NCI-H1694 (cell line): ENCODE measurements around the gene NCK1.
"Not testable (repeated sequence)": the region's sequence is repeated elsewhere in the genome, so short reads cannot be mapped to it uniquely, and the experiment has no call there.

Experiments
- DNase-seq: peaks from one replicate; lab custom pipeline; 2025; lab: John Stamatoyannopoulos, UW

Gene NCK1

DNA sequence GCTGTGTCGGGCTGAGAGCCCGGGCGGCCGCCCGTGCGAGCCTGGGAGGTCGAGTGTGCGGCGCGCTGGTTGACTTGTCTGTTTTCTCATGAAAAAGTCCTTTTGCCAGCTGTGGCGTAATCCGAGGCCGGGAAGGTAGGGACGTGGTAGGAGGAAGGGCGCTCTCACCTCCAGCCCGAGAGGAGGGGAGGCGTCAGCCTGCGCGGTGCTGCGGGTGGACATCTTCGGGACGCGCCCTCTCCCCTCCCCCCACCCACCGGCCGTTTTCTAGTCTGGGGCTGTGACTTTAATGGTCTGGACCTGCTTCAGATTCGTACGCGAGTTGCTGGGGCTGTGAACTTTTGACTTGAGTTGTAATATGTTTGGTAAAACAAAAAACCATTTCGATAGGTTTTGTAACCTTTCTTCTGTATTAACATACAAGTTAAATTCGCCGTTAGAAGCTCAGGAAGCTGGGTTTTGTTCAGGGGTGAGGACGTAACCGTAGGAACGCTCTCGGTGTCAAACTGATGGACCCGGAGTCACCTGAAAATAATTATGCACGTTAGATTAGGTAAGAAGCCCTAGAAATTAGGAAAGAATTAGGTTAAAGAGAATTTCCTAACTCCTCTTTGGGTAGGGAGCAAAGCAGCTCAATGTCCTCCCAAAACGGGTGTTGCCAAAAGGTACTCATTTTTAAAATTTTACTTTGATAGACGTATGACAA is 762 bp downstream of the NCK1 start:
- peak; percentile 27 for DNase-seq

DNA sequence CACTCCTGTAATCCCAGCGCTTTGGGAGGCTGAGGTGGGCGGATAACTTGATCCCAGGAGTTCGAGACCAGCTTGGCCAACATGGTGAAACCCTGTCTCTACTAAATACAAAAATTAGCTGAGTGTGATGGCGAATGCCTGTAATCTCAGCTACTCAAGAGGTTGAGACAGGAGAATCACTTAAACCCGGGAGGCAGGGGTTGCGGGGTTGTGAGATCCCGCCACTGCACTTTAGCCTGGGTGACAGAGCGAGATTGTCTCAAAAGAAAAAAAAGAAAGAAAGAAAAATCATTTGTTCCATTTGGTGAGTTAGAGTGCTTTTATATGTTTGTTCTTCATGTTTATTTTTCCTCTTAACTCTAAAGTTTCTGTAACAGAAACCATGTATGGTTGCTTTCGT is 7.3 kb downstream of the NCK1 start:
- DNase-seq = no peak

DNA sequence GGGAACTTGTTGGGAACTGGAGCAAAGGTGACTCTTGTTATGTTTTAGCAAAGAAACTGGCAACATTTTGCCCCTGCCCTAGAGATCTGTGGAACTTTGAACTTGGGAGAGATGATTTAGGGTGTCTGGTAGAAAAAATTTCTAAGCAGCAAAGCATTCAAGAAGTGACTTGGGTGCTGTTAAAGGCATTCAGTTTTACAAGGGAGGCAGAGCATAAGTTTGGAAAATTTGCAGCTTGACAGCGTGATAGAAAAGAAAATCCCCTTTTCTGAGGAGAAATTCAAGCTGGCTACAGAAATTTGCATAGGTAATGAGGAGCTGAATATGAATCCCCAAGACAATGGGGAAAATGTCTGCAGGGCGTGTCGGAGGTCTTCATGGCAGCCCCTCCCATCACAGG is 10.2 kb downstream of the NCK1 start:
- not testable (repeated sequence) for DNase-seq

DNA sequence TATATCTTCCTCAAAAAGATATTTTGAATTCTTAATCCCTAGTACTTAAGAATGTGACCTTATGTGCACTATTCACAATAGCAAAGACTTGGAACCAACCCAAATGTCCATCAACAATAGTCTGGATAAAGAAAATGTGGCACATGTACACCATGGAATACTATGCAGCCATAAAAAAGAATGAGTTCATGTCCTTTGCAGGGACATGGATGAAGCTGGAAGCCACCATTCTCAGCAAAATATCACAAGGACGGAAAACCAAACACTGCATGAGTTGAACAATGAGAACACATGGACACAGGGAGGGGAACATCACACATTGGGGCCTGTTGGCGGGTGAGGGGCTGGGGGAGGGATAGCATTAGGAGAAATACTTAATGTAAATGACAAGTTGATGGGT is 17.5 kb downstream of the NCK1 start:
- DNase-seq = not testable (repeated sequence)

GRCh38 chr3:136882571-136882970 is 20.6 kb downstream of the NCK1 start:
- DNase-seq = no peak

DNA sequence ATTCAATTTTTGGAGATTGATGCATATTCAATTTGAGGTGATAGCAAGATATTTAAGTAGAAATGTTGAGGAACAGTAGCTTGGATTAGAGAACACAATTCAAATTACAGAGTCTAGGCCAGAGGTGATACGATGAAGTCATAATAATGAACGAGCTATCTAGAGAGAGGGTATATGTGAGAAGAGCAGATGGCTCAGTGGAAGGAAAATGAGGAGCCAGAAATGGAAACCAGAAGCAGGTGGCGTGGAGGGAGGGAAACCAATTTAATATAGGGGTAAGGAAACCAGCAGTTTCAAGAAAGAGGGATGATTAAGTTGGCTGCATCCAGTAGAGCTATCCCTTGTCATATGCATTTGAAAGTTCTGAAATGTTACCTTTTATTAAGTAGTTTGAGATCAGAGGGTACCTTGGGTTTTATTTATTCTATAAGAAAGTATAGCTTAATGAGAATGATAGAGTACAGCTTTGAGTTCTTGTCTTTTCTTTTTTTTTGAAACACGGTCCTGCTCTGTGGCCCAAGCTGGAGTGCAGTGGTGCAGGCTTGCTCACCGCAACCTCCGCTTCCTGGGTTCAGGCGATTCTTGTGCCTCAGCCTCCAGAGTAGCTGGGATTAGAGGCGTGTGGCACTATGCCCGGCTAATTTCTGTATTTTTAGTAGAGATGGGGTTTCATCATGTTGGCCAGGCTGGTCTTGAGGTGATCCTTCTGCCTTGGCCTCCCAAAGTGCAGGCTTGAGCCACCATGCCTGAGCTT is 22.1 kb downstream of the NCK1 start:
- peak; percentile 42 for DNase-seq

GRCh38 chr3:136885357-136886213 is 23.6 kb downstream of the NCK1 start:
- no peak for DNase-seq

DNA sequence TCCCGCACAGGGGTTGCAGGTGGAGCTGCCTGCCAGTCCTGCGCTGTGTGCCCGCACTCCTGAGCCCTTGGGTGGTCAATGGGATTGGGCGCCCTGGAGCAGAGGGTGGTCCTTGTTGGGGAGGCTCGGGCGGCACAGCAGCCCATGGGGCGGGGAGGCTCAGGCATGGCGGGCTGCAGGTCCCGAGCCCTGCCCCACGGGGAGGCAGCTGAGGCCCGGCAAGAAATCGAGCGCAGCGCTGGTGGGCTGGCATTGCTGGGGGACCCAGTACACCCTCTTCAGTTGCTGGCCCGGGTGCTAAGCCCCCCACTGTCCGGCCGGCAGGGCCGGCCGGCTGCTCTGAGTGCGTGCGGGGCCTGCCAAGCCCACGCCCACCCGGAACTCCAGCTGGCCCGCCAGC is 27.9 kb downstream of the NCK1 start:
- DNase-seq = no peak

DNA sequence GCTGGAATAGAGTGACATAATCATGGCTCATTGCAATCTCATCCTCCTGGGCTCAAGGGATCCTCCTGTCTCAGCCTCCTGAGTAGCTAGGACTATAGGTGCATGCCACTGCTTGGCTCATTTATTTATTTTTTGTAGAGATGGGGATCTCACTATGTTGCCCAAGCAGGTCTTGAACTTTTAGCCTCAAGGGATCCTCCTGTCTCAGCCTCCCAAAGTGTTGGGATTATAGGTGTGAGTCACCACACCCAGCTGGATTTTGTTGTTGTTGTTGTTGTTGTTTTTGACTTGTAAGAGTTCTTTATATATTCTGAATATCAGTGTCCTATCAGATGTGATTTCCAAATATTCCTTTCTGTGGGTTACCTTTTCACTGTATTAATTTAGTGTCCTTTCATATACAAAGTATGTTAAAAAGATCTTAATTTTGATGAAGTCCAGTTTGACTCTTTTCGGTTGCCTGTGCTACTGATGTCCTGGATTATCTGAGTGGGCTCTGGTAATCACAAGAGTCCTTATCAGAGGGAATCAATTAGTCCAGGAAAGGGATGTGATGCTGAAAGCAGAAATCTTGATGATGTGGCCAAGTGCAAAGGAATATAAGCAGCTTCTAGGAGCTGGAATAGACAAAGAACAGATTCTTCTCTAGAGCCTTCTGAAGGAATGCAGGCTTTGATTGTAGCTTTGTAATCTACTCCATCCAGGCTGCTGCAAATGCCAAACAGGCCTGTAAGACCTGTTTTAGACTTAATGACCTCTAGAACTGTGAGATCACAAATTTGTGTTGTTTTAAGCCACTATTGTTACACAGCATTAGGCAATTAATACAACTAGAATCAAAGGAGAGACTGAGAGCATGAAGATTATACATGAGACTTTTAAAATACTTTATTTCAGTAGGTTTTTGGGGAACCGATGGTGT is 30.2 kb downstream of the NCK1 start:
- DNase-seq = no peak

- no peak for DNase-seq
Observed at GRCh38 chr3:136893848-136894443, 31.9 kb downstream of the NCK1 start.

- not testable (repeated sequence) for DNase-seq
Observed at GRCh38 chr3:136897171-136897570, 35.2 kb downstream of the NCK1 start.

GRCh38 chr3:136898549-136898948 is 36.5 kb downstream of the NCK1 start:
- DNase-seq = no peak

GRCh38 chr3:136898954-136899353 is 36.9 kb downstream of the NCK1 start:
- DNase-seq = no peak

DNA sequence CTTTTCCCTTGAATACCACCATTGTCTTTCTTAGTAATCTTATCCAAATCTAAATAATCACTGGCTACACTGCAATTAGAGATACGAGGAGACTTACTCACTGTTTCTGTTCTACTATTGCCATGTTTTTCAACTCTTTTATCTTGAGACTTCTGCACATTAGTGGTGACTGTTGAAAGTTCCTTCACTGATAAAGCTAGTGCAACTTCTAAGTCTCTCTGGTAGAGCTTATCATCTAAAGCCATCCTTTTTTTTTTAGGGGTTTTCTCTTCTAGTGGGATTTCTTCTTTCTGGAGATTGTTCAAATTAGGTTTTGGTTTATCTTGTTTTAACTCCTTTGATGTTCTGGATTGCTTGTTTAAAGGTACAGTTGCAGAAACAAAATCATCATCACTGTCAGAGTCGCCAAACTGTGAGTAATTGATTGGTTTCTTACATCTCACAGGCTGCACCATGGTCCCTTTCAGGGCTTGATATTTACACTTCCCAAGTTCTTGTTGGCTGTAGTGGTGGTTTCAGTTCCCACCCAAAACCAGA is 37.7 kb downstream of the NCK1 start:
- DNase-seq = no peak

- DNase-seq = not testable (repeated sequence)
Observed at GRCh38 chr3:136900694-136901093, 38.7 kb downstream of the NCK1 start.

DNA sequence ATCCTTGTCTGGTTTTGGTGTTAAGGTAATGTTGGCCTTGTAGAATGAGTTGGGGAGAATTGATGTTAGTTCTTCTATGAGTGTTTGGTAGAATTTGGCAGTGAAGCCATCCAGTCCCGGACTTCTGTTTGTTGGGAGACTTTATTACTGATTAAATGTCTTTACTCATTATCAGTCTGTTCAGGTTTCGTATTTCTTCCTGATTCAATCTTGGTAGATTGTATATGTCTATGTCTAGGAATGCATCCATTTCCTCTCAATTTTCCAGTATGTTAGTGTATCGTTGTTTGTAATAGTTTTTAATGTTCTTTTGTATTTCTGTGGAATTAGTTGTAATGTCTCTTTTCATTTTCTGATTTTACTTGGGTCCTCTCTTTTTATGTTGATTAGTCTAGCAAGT is 39.4 kb downstream of the NCK1 start:
- no peak for DNase-seq

DNA sequence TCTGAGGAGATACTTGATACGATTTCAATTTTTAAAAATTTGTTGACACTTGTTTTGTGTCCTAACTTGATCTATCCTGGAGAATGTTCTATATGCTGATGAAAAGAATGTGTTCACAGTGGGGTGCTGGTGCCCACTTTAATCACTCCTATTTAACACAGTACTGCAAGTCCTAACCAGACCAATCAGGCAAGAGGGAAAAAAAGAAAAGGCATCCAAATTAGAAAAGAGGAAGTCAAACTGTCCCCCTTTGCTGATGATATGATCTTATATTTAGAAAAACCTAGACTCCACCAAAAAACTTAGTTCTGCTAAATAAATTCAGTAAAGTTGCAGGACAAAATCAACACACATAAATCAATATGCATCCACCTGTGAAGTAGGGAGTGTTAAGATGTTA is 40.5 kb downstream of the NCK1 start:
- DNase-seq = not testable (repeated sequence)

GRCh38 chr3:136903899-136904298 is 41.9 kb downstream of the NCK1 start:
- no peak for DNase-seq

GRCh38 chr3:136904746-136905145 is 42.7 kb downstream of the NCK1 start:
- DNase-seq = no peak

GRCh38 chr3:136905549-136905948 is 43.5 kb downstream of the NCK1 start:
- DNase-seq = no peak

DNA sequence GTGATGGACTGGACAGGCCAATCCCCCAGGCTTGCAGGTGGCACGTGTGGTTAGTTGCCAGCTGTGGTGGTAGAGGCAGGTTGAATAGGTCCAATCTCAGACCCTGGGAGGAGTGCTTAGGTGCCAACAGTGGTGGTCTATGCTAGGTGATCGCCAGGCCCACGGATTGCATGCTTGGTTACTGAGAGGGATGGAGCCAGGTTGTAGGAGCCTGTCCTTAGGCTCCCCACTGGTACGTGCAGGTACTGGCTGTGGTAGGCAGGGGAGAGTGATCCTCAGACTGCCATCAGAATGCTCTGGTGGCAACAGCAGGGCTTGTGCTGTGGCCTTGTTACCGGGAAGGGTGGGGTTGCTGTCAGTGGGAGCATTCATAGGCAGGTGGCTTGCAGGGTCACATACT is 44.7 kb downstream of the NCK1 start:
- no peak for DNase-seq
